IMR-90 (cell line): Measurements from ENCODE around the gene MCF2L2. TPM values are rescaled to one million over a fixed set of nuclear protein-coding genes. Genes with fewer than 3 reads are reported as not detected.

Experiments used
- ATAC-seq: fragments of 200-7000 bp; cut with Tn5 transposase; 2 replicates; pipeline ENCODE4 v1.9.1; 2020; ENCODE audit warnings: low read depth, mild to moderate bottlenecking, moderate library complexity
- BruUV-seq: library from RNA; stranded (reverse); fragments of 400-500 nt; replicated peaks from 2 replicates; lab custom pipeline; 2021; lab: Mats Ljungman, UMichigan
- CTCF ChIA-PET: fragments of 300-600 bp; formaldehyde crosslinking; extraction: SDS; loops from one replicate; lab custom pipeline; 2021; ENCODE audit warnings: antibody characterized with exemption; lab: Yijun Ruan, JAX
- POLR2A ChIA-PET: fragments of 300-600 bp; sonication (Branson Sonifier 250); formaldehyde crosslinking; loops from one replicate; lab custom pipeline; 2022; ENCODE audit warnings: antibody characterized with exemption; ENCODE audit not compliant: unreplicated experiment; lab: Charles Lee
- DNase-seq: peaks from one replicate; pipeline ENCODE4 v3.0.0; 2013
- H2AFZ ChIP-seq: replicated peaks from 2 replicates; pipeline ENCODE3; 2013; ENCODE audit warnings: low read length, mild to moderate bottlenecking; ENCODE audit not compliant: poor library complexity
- H2AK5ac ChIP-seq: 2 replicates; pipeline ENCODE4 v1.6.1; 2013; ENCODE audit warnings: low read depth, low read length, inconsistent platforms
- H2AK9ac ChIP-seq: replicated peaks from 2 replicates; pipeline ENCODE3; 2013; ENCODE audit warnings: mild to moderate bottlenecking, low read depth, low read length, moderate library complexity; ENCODE audit not compliant: poor library complexity
- H2BK120ac ChIP-seq: 2 replicates; pipeline ENCODE4 v1.6.1; 2013; ENCODE audit warnings: low read depth, low read length, inconsistent platforms
- H2BK15ac ChIP-seq: 3 replicates; pipeline ENCODE4 v1.6.1; 2013; ENCODE audit warnings: low read depth, low read length, inconsistent platforms
- H2BK20ac ChIP-seq: 2 replicates; pipeline ENCODE4 v1.6.1; 2013; ENCODE audit warnings: low read depth, mild to moderate bottlenecking, inconsistent platforms, low read length, moderate library complexity
- H2BK5ac ChIP-seq: 2 replicates; pipeline ENCODE4 v1.6.1; 2013; ENCODE audit warnings: mild to moderate bottlenecking, low read depth, low read length, inconsistent platforms; ENCODE audit not compliant: poor library complexity, severe bottlenecking
- H3K14ac ChIP-seq: replicated peaks from 2 replicates; pipeline ENCODE4 v1.6.1; 2013; ENCODE audit warnings: low read depth, low read length, inconsistent platforms
- H3K18ac ChIP-seq: 2 replicates; pipeline ENCODE4 v1.6.1; 2013; ENCODE audit warnings: low read depth, low read length, control low read depth
- H3K23ac ChIP-seq: 2 replicates; pipeline ENCODE4 v1.6.1; 2013; ENCODE audit warnings: low read depth, low read length, inconsistent platforms
- H3K27ac ChIP-seq: 2 replicates; pipeline ENCODE4 v1.5.1; 2013; ENCODE audit warnings: mild to moderate bottlenecking, control low read depth, low read length; ENCODE audit not compliant: insufficient read depth
- H3K27me3 ChIP-seq: 2 replicates; pipeline ENCODE4 v1.6.1; 2013; ENCODE audit warnings: low read length; ENCODE audit not compliant: control insufficient read depth, insufficient read depth
- H3K36me3 ChIP-seq: 2 replicates; pipeline ENCODE4 v1.6.1; 2013; ENCODE audit warnings: low read length, mixed read lengths; ENCODE audit not compliant: control insufficient read depth, insufficient read depth
- H3K4ac ChIP-seq: 2 replicates; pipeline ENCODE4 v1.6.1; 2013; ENCODE audit warnings: low read depth, low read length, inconsistent platforms
- H3K4me1 ChIP-seq: 2 replicates; pipeline ENCODE4 v1.6.1; 2013; ENCODE audit warnings: low read length, mixed read lengths; ENCODE audit not compliant: control insufficient read depth, insufficient read depth
- H3K4me2 ChIP-seq: 2 replicates; pipeline ENCODE4 v1.6.1; 2013; ENCODE audit warnings: low read depth, mild to moderate bottlenecking, control low read depth, low read length, moderate library complexity
- H3K4me3 ChIP-seq: 2 replicates; pipeline ENCODE4 v1.5.1; 2013; ENCODE audit warnings: low read depth, mild to moderate bottlenecking, control low read depth, low read length, moderate library complexity; ENCODE audit not compliant: insufficient read depth
- H3K56ac ChIP-seq: 2 replicates; pipeline ENCODE4 v1.6.1; 2013; ENCODE audit warnings: low read length, inconsistent platforms; ENCODE audit not compliant: insufficient read depth; ENCODE audit errors: extremely low read depth
- H3K79me1 ChIP-seq, 2 experiments: 2 replicates each; pipeline ENCODE4 v1.6.1; 2013; ENCODE audit warnings: low read length in 2 of 2, inconsistent platforms in 1 of 2, low read depth in 1 of 2
- H3K9ac ChIP-seq: 2 replicates; pipeline ENCODE4 v1.6.1; 2013; ENCODE audit warnings: low read depth, low read length, control low read depth
- H3K9me1 ChIP-seq: 2 replicates; pipeline ENCODE4 v1.6.1; 2013; ENCODE audit warnings: low read length, inconsistent platforms; ENCODE audit not compliant: insufficient read depth
- H3K9me3 ChIP-seq: 2 replicates; pipeline ENCODE4 v1.6.1; 2013; ENCODE audit warnings: low read length; ENCODE audit not compliant: control insufficient read depth, insufficient read depth
- H4K20me1 ChIP-seq: 2 replicates; pipeline ENCODE4 v1.6.1; 2013; ENCODE audit warnings: low read length, inconsistent platforms; ENCODE audit not compliant: insufficient read depth
- H4K5ac ChIP-seq: 2 replicates; pipeline ENCODE4 v1.6.1; 2013; ENCODE audit warnings: mild to moderate bottlenecking, low read depth, low read length, control low read depth
- H4K8ac ChIP-seq, 2 experiments: 2 replicates each; pipeline ENCODE4 v1.6.1; 2013; ENCODE audit warnings: low read depth in 2 of 2, low read length in 2 of 2, control low read depth in 1 of 2, inconsistent platforms in 1 of 2
- H4K91ac ChIP-seq: 2 replicates; pipeline ENCODE4 v1.6.1; 2013; ENCODE audit warnings: low read depth, low read length, inconsistent platforms; ENCODE audit not compliant: insufficient read depth
- BHLHE40 ChIP-seq: fragments of 150-350 bp; IDR thresholded peaks from 2 replicates; pipeline ENCODE4 v1.6.1; 2016; ENCODE audit warnings: mild to moderate bottlenecking, low read depth, low read length
- CEBPB ChIP-seq: IDR thresholded peaks from 2 replicates; pipeline ENCODE4 v1.6.1; 2012; ENCODE audit warnings: low read depth, low read length, improper control_type of control experiment
- CHD1 ChIP-seq: IDR thresholded peaks from 2 replicates; pipeline ENCODE4 v1.6.1; 2012; ENCODE audit warnings: low read depth, low read length, improper control_type of control experiment
- CTCF ChIP-seq: conservative IDR thresholded peaks from 2 replicates; pipeline ENCODE4 v1.5.1; 2012; ENCODE audit warnings: mild to moderate bottlenecking, low read depth, low read length, improper control_type of control experiment
- ELK1 ChIP-seq: fragments of 150-350 bp; IDR thresholded peaks from 2 replicates; pipeline ENCODE4 v1.6.1; 2016; ENCODE audit warnings: low read depth, mild to moderate bottlenecking, low read length, moderate library complexity, borderline replicate concordance
- FOS ChIP-seq: fragments of 150-350 bp; IDR thresholded peaks from 2 replicates; pipeline ENCODE4 v1.6.1; 2016; ENCODE audit warnings: low read depth, low read length
- MAFK ChIP-seq: IDR thresholded peaks from 2 replicates; pipeline ENCODE4 v1.6.1; 2012; ENCODE audit warnings: low read depth, low read length, improper control_type of control experiment
- MAZ ChIP-seq: IDR thresholded peaks from 2 replicates; pipeline ENCODE4 v1.6.1; 2012; ENCODE audit warnings: low read depth, mild to moderate bottlenecking, low read length, improper control_type of control experiment, moderate library complexity, borderline replicate concordance
- MXI1 ChIP-seq: IDR thresholded peaks from 2 replicates; pipeline ENCODE4 v1.6.1; 2012; ENCODE audit warnings: low read depth, mild to moderate bottlenecking, low read length, moderate library complexity, borderline replicate concordance
- NFE2L2 ChIP-seq: fragments of 150-350 bp; IDR thresholded peaks from 2 replicates; pipeline ENCODE4 v1.6.1; 2016; ENCODE audit warnings: low read depth, mild to moderate bottlenecking, low read length
- POLR2A ChIP-seq: IDR thresholded peaks from 2 replicates; pipeline ENCODE4 v1.6.1; 2012; ENCODE audit warnings: mild to moderate bottlenecking, low read depth, low read length
- RAD21 ChIP-seq: IDR thresholded peaks from 2 replicates; pipeline ENCODE4 v1.6.1; 2012; ENCODE audit warnings: low read length, improper control_type of control experiment
- RCOR1 ChIP-seq: IDR thresholded peaks from 2 replicates; pipeline ENCODE4 v1.6.1; 2012; ENCODE audit warnings: mild to moderate bottlenecking, low read length, improper control_type of control experiment; ENCODE audit not compliant: insufficient replicate concordance
- RFX5 ChIP-seq: IDR thresholded peaks from 2 replicates; pipeline ENCODE4 v1.8.0; 2012; ENCODE audit warnings: low read depth, mild to moderate bottlenecking, low read length, moderate library complexity
- SMC3 ChIP-seq: fragments of 150-350 bp; IDR thresholded peaks from 2 replicates; pipeline ENCODE4 v1.6.1; 2016; ENCODE audit warnings: low read depth, mild to moderate bottlenecking, antibody characterized with exemption, low read length, moderate library complexity
- USF2 ChIP-seq: fragments of 150-350 bp; IDR thresholded peaks from 2 replicates; pipeline ENCODE4 v1.6.1; 2017; ENCODE audit warnings: mild to moderate bottlenecking, antibody characterized with exemption, low read length, low read depth
- WGBS, 2 experiments: methylation state at CpG; one replicate each; pipeline versions ENCODE4 v1.1.5 to v1.1.7; 2013; ENCODE audit warnings: missing lambda C conversion rate in 2 of 2; ENCODE audit not compliant: insufficient read length in 1 of 2; ENCODE audit errors: extremely low coverage in 2 of 2; 5-methylcytosine and 5-hydroxymethylcytosine counted together
- dilution Hi-C: fragments of 300-500 bp; cut with HindIII; formaldehyde crosslinking; loops from one replicate; pipeline ENCODE4 v1.14.3; 2018; ENCODE audit warnings: low sequenced_read_pairs; ENCODE audit not compliant: unreplicated experiment
- in situ Hi-C: fragments of 300-500 bp; cut with MboI; formaldehyde crosslinking; loops from 3 replicates; pipeline ENCODE4 v1.14.3; 2019; ENCODE audit warnings: low sequenced_read_pairs, inconsistent platforms, mixed read lengths
- intact Hi-C: fragments of 100-400 bp; cut with micrococcal nuclease; formaldehyde crosslinking; loops from 2 replicates; pipeline ENCODE4 v1.10.0; 2022
- polyA plus RNA-seq, 3 experiments: library from polyadenylated mRNA; depleted of rRNA; stranded (reverse); fragments of >200 nt; gene quantifications; 2 replicates each; pipeline ENCODE4 v1.2.3, GENCODE V29; 2012; ENCODE audit warnings: low replicate concordance in 1 of 3
- total RNA-seq: library from RNA; depleted of rRNA; stranded (reverse); fragments of >200 nt; gene quantifications from 2 replicates; pipeline ENCODE4 v1.2.3, GENCODE V29; 2012

MCF2L2 gene
- total and polyA plus RNA-seq, 2 of the 4 experiments (the other 2 are of a cell fraction), result under 0.01 TPM; not detected in 1

GRCh38 chr3:183230826-183231225 lies 197.6 kb downstream of the MCF2L2 start:
- Histone ChIP-seq H3K27me3 (peaks cover 13% of the 10 kb centered on the region), H3K9me1 (no peaks in the 10 kb centered on the region), H2BK20ac (no peak overlapping the region), H2AFZ (no peak overlapping the region), H3K18ac (no peak overlapping the region), H2BK120ac (no peak overlapping the region), H2AK9ac (no peak overlapping the region), H2BK15ac (no peak overlapping the region), H3K4me3 (no peak overlapping the region), H3K36me3 (no peaks in the 10 kb centered on the region), H2AK5ac (no peak overlapping the region), H3K79me1 (no peaks in the 10 kb centered on the region), H4K5ac (no peak overlapping the region), H3K14ac (no peak overlapping the region), H3K23ac (no peak overlapping the region), H2BK5ac (no peak overlapping the region), H3K56ac (no peak overlapping the region), H3K9me3 (no peaks in the 10 kb centered on the region), H3K4me2 (no peak overlapping the region), H3K4me1 (no peaks in the 10 kb centered on the region), H3K4ac (no peak overlapping the region), H3K27ac (no peak overlapping the region), H4K20me1 (no peaks in the 10 kb centered on the region), H4K8ac (no peak overlapping the region), H3K9ac (no peak overlapping the region), H4K91ac (no peak overlapping the region)
- ChIA-PET CTCF (no interaction called here), POLR2A (no interaction called here)
- intact Hi-C loops, result no loop called here
- BruUV-seq, result no TSS peak
- in situ Hi-C loops, result no loop called here
- DNase-seq (no peak), ATAC-seq (no peak)
- TF ChIP-seq MAFK (no peak), CTCF (no peak), ELK1 (no peak), NFE2L2 (no peak), RCOR1 (no peak), CEBPB (no peak), MAZ (no peak), CHD1 (no peak), RFX5 (no peak), FOS (no peak), POLR2A (no peak), MXI1 (no peak), RAD21 (no peak), USF2 (no peak), SMC3 (no peak), BHLHE40 (no peak)
- no CpG with 5 or more reads among the region's 3 CpGs for WGBS, 2 experiments
- dilution Hi-C loops, result no loop called here
